Stimulated activated CD8-positive, alpha-beta memory T cell treated with anti-CD3 and anti-CD28 coated beads, Interleukin-12 subunit alpha, Interleukin-12 subunit beta, amount 100 ng/mL, for 24 hours (primary cell): ENCODE data around the gene PRR14L.
"Not testable (repeated sequence)": the region's sequence is repeated elsewhere in the genome, so short reads cannot be mapped to it uniquely, and the experiment has no call there.

Source experiments
- DNase-seq: peaks from one replicate; pipeline ENCODE4 v3.0.0-alpha.2; 2020; ENCODE audit errors: extremely low read depth

PRR14L gene

DNA sequence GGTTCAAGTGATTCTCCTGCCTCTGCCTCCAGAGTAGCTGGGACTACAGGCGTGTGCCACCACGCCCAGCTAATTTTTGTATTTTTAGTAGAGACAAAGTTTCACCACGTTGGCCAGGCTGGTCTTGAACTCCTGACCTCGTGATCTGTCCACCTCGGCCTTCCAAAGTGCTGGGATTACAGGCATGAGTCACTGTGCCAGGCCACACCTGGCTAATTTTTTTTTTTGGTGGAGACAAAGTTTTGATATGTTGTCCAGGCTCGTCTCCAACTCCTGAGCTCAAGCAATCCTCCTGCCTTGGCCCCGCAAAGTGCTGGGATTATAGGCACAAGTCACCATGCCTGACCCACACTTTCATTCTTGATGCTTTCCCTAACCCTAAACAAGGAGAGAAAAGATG lies 9.6 kb downstream of the PRR14L start:
- not testable (repeated sequence) for DNase-seq

DNA sequence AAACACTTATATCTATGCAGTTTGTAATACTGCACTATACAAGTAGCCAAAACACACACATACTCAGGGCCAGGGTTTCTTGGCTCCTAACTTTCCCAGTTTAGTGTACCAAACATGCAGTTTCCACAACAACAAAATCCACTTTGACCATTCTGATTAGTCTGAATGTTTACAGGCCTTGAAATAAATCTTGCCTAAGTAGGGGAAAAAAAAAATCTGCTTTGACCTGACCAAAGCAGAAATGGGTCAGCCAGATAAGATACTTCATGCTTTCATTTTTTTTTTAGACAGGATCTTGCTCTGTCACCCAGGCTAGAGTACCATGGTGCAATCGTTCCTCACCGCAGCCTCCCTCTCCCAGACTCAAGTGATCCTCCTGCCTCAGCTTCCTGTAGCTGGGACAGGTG lies 10.1 kb downstream of the PRR14L start:
- no peak for DNase-seq

GRCh38 chr22:31738566-31738965 lies 11.4 kb downstream of the PRR14L start:
- no peak for DNase-seq

GRCh38 chr22:31737932-31738331 lies 12.0 kb downstream of the PRR14L start:
- DNase-seq: no peak

DNA sequence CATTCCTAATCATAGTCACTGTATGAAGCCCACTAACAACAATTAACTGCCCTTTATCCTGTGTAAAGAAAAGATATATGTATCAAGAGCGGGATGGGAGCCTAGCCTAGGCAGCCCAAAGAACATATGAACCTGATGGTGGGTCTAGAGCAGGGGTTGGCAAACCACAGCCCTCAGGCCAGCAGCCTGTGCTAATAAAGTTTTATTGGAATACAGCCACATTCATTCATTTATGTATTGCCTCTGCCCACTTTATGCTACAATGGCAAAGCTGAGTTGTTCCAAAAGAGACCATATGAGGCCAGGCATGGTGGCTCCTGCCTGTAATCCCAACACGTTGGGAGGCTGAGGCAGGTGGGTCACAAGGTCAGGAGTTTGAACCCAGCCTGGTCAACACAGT lies 13.5 kb downstream of the PRR14L start:
- DNase-seq: no peak

DNA sequence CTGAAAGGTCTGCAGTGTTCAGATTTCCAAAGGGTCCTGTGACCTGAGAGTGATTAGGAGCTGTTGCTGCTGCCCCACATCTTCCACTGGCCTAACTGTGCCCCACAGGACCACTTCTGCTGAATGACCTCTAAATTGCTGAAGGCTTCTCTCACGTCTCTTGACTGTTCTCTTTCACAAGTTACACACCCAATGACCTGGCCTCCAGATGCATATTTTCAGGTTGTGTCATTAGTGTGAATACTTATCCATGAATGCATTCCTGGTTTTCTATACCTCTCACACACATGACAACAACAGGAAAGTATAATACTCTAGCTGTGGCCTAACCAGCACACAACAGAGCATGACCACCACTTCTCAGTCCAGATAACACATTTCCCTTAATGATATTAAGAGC lies 15.4 kb downstream of the PRR14L start:
- DNase-seq: no peak

DNA sequence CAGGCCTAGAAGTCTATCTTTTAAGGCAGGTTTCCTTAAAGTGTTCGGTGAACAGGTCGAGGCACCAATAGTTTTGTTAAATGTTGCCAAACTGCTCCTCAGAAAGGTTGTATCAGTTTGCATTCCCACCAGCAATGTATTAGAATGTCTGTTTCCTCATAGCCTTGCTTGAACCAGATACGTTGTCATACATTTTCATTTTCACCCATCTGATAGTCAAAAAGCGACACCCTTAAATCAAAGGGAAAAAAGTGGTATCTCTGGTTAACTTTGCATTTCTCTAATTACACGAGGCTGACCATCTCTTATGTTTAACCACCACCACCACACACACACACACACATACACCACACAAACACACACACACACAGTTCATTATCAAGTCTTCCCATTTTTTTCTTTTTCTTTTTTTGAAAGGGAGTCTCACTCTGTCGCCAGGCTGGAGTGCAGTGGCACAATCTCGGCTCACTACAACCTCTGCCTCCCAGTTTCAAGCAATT lies 16.3 kb downstream of the PRR14L start:
- no peak for DNase-seq

DNA sequence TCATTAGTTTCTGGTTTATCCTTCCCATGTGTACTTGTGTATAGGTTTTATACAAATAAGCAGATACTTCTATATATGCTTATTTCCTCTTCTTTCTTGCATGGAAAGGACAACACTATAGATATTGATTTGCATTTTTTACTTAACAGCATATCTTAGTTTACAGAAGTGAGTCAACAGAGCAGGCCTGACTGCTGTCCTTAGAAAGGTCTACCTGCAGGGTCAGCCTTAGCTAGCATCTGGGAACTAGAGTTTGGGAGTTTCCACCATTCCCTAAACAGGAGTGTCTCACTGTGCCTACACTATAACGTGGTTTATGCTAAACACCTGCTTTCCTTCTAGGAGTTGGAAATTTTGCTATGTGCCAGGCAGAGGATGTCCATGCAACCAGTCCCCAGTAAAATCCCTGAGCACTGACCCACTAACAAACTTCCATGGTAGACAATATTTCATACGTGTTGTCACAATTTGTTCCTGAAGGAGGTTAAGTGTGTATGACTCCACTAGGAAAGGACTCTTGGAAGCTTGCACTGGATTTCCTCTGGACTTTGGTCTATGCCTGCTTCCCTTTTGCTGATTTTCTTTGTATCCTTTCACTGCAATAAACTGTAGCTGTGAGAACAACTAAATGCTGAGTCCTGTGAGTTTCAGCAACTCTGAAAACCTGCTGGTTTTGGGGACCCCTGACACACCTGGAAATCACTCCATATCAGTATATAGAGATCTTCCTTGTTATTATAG lies 17.7 kb downstream of the PRR14L start:
- DNase-seq: no peak

- no peak for DNase-seq
Measured at GRCh38 chr22:31730344-31730711, 19.6 kb downstream of the PRR14L start.

DNA sequence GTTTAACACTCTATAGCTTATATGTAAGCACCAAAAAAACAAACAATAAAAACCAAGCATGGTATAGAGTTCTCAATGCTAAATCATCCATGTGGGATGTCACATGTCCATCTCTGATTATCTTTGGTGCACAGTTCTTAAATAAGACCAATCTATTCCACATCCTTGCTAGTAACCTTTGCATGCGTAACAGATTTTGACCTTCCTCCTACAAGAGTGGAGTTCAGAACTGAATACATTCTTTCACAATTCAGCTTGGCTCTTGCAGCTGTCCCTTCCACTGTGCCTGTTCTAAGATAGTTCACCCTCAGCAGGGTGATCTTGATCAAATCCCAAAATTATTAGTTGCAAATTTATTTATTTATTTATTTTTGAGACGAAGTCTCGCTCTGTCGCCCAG lies 21.1 kb downstream of the PRR14L start:
- DNase-seq: no peak

GRCh38 chr22:31726692-31727091 lies 23.2 kb downstream of the PRR14L start:
- no peak for DNase-seq

GRCh38 chr22:31723723-31724122 lies 26.2 kb downstream of the PRR14L start:
- DNase-seq: no peak

GRCh38 chr22:31719850-31720471 lies 30.0 kb downstream of the PRR14L start:
- DNase-seq: no peak

GRCh38 chr22:31715147-31715778 lies 34.7 kb downstream of the PRR14L start:
- no peak for DNase-seq

DNA sequence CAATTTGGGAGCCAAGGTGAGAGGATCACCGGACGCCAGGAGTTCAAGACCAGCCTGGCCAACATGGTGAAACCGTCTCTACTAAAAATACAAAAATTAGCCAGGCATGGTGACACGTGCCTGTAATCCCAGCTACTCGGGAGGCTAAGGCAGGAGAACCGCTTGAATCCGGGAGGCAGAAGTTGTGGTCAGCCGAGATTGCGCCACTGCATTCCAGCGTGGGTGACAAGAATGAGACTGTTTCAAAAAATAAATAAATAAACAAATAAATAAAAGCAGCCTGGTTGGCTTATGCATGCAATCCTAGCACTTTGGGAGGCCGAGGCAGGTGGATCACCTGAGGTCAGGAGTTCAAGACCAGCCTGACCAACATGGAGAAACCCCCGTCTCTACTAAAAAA lies 38.7 kb downstream of the PRR14L start:
- DNase-seq: not testable (repeated sequence)

GRCh38 chr22:31707519-31707918 lies 42.4 kb downstream of the PRR14L start:
- no peak for DNase-seq

DNA sequence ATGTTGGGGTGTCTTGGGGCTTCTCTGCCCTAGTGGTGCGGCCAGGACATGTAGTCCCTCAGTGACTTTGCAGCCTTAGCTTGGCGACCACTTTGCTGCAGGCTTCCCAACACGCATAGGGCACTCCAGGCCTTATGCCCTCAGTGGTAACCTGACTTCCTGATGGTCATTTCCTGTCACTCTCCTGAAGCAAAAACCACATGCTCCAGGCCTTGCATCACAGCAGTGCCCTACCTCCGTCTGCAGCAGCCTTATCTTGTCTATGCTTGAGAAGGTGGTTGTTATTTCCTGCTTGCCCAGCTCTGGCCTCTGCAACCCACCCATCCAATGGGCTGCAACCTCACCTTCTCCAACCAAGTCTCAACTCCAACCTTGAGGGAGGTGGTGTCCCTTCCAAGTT lies 54.5 kb downstream of the PRR14L start:
- no peak for DNase-seq

- not testable (repeated sequence) for DNase-seq
Measured at GRCh38 chr22:31694046-31694445, 55.9 kb downstream of the PRR14L start.

DNA sequence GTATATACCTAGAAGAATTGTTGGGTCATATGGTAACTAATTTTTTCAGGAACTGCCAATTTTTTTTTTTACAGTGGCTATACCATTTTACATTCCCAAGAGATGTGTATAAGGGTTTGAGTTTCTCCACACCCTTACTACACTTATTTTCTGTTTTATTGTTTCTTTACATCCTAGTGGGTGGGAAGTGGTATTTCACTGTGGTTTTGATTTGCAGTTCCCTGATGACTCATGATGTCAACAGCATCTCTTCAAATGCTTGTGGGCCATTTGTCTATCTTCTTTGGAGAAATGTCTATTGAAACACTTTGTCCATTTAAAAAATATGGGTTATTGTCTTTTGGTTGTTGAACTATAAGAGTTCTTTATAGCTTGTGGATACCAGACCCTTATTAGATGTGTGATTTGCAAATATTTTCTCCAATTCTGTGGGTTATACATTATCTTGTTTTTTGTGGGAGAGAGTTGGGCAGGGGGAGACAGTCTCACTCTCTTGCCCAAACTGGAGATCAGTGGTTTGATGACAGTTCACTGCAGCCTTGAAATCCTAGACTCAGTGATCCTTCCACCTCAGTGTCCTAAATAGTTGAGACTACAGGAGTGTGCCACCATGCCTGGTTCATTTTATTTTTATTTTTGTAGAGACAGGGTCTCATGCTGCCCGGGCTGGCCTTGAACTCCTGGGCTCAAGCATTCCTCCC lies 57.6 kb downstream of the PRR14L start:
- no peak for DNase-seq

DNA sequence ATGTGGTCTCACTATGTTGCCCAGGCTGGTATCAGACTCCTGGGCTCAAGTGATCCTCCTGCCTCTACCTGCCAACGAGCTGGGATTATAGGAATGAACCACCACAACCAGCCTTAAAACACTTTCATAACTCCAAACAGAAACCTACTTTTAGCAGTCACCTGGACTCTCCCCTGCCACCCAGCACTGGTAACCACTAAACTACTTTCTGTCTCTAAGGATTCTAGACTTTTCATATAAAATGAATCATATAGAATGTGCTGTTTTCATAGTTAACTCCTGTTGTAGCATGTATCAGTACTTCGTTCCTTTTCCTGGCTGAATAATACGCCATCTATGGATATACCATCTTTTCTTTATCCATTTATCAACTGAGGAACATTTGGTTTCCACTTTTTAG lies 58.5 kb downstream of the PRR14L start:
- no peak for DNase-seq

DNA sequence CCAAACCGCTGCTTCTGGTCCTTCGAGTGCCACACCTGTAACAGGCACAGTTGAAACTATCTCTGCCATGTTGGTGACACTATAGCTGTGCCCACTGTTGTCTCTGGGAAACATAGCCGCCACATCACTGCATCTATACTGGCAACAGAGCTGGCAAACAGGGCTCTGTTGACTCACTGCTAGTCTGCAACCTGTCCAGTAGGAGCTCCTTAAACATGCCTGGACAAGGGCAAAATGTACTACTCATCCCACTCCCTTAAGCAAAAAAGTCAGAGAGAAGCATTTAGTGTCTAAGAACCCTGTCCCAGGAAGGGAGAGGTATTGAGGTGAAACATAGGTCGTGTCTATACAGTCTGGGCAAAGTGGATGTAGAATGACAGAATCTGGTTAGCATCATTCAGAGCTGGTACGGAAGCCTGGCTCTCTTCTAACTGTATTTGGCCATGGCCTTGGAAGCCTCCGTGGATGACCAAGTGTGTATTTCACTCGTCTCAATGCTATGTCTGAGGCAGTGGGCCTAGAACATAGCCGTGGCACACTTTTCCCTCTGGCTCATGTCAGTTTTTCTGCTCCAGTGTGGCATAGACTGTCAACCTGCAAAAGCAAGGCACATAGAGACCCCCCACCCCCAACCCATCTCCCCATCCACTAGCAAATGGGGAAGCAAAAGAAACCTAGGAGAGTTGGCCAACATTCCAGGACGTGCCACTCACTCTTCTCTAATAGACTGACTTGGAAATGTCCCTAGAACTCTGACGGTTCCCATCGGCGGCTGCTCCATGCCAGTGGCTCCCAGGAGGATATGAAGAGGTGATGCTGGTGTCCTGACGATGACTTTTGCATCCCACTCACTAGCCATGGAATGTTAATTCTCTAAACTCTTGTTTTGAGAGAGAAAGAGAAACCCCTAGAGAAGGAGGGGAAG lies 66.5 kb downstream of the PRR14L start:
- no peak for DNase-seq
